ENCODE results near the gene PLEKHA1. TPM values are rescaled to one million over a fixed set of nuclear protein-coding genes. Genes with fewer than 3 reads are reported as not detected.

Gene PLEKHA1
- total and polyA plus RNA-seq, 2 of the 13 experiments (the other 11 are each of a cell fraction or from before 2014, with no cell fraction given), result 32.2 to 53.3 TPM

DNA sequence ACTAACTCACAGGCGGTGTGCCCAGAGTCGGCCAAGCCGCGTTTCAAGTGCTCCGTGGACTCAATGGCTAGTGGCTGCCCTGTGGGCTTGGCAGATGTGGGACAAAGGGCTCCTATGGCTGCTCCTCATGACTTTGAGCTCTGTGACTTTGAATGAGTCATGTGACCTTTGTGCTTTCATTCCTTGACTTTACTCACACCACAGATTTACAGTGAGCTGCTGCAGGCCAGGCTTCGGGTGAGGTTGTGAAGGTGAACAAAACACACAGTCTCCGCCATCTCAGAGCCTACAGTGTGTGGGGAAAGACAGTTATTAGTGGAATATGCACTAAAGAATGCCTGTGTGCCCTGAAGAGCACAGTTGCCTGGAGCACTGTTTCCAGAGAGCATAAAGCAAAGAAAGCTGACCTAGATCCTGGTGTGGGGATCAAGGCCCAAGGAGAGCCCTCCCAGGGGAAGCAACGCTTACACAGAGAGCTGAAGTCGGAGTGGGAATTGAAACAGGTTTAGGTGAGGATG is 29.7 kb upstream of the PLEKHA1 start (continued):
- TF ChIP-seq, protein P1, sequence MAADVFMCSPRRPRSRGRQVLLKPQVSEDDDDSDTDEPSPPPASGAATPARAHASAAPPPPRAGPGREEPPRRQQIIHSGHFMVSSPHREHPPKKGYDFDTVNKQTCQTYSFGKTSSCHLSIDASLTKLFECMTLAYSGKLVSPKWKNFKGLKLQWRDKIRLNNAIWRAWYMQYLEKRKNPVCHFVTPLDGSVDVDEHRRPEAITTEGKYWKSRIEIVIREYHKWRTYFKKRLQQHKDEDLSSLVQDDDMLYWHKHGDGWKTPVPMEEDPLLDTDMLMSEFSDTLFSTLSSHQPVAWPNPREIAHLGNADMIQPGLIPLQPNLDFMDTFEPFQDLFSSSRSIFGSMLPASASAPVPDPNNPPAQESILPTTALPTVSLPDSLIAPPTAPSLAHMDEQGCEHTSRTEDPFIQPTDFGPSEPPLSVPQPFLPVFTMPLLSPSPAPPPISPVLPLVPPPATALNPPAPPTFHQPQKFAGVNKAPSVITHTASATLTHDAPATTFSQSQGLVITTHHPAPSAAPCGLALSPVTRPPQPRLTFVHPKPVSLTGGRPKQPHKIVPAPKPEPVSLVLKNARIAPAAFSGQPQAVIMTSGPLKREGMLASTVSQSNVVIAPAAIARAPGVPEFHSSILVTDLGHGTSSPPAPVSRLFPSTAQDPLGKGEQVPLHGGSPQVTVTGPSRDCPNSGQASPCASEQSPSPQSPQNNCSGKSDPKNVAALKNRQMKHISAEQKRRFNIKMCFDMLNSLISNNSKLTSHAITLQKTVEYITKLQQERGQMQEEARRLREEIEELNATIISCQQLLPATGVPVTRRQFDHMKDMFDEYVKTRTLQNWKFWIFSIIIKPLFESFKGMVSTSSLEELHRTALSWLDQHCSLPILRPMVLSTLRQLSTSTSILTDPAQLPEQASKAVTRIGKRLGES (CRISPR knock-in tag; IDR thresholded peaks at IDR 0.05; ENCODE audit: borderline replicate concordance), result no peak
- no peak for TF ChIP-seq ZNF12 (CRISPR knock-in tag; IDR thresholded peaks at IDR 0.05)
- no peak for TF ChIP-seq NFKB2 (CRISPR knock-in tag; IDR thresholded peaks at IDR 0.05; ENCODE audit: borderline replicate concordance)
- TF ChIP-seq ZC3H4 (CRISPR knock-in tag; IDR thresholded peaks at IDR 0.05; ENCODE audit: borderline replicate concordance), result no peak
- no peak for TF ChIP-seq ATF7 (IDR thresholded peaks at IDR 0.05)
- TF ChIP-seq ATF7 (CRISPR knock-in tag; IDR thresholded peaks at IDR 0.05), result no peak
- peak; percentile 59; the same call in 1 of the 2 replicates for TF ChIP-seq ZNF292 (CRISPR knock-in tag; IDR thresholded peaks at IDR 0.05; ENCODE audit: borderline replicate concordance, low read depth)
- TF ChIP-seq PHB2 (IDR thresholded peaks at IDR 0.05; ENCODE audit: partially characterized antibody), result no peak
- peak; percentile 76 for TF ChIP-seq ZNF878 (CRISPR knock-in tag; IDR thresholded peaks at IDR 0.05)
- peak; percentile 86 for TF ChIP-seq SALL1 (CRISPR knock-in tag; IDR thresholded peaks at IDR 0.05)
- peak; percentile 85 for TF ChIP-seq HNF4G (IDR thresholded peaks at IDR 0.05; ENCODE audit: borderline replicate concordance, low read depth, low read length)
- peak; percentile 90; the same call in 1 of the 2 replicates for TF ChIP-seq HNF4G (CRISPR knock-in tag; IDR thresholded peaks at IDR 0.05; ENCODE audit: borderline replicate concordance, low read depth)
- peak; percentile 59; the same call in 1 of the 2 replicates for TF ChIP-seq MYC (CRISPR knock-in tag; IDR thresholded peaks at IDR 0.05; ENCODE audit: borderline replicate concordance)
- no peak for TF ChIP-seq U2AF1 (optimal IDR thresholded peaks at IDR 0.05; ENCODE audit: low read depth, low read length)
- no peak for TF ChIP-seq KAT2B (IDR thresholded peaks at IDR 0.05; ENCODE audit: borderline replicate concordance, low read depth, low read length)
- TF ChIP-seq ZNF446 (CRISPR knock-in tag; IDR thresholded peaks at IDR 0.05), result no peak
- TF ChIP-seq CBX2 (IDR thresholded peaks at IDR 0.05; ENCODE audit: low read depth, low read length), result no peak
- no peak for TF ChIP-seq CBX2 (CRISPR knock-in tag; IDR thresholded peaks at IDR 0.05; ENCODE audit: low read depth)
- no peak for TF ChIP-seq NR1H2 (CRISPR knock-in tag; IDR thresholded peaks at IDR 0.05; ENCODE audit: borderline replicate concordance, low read depth)
- no peak for TF ChIP-seq PAWR (CRISPR knock-in tag; IDR thresholded peaks at IDR 0.05; ENCODE audit: borderline replicate concordance)
- TF ChIP-seq ZNF33A (CRISPR knock-in tag; IDR thresholded peaks at IDR 0.05; ENCODE audit: borderline replicate concordance), result no peak
- TF ChIP-seq, protein P2, sequence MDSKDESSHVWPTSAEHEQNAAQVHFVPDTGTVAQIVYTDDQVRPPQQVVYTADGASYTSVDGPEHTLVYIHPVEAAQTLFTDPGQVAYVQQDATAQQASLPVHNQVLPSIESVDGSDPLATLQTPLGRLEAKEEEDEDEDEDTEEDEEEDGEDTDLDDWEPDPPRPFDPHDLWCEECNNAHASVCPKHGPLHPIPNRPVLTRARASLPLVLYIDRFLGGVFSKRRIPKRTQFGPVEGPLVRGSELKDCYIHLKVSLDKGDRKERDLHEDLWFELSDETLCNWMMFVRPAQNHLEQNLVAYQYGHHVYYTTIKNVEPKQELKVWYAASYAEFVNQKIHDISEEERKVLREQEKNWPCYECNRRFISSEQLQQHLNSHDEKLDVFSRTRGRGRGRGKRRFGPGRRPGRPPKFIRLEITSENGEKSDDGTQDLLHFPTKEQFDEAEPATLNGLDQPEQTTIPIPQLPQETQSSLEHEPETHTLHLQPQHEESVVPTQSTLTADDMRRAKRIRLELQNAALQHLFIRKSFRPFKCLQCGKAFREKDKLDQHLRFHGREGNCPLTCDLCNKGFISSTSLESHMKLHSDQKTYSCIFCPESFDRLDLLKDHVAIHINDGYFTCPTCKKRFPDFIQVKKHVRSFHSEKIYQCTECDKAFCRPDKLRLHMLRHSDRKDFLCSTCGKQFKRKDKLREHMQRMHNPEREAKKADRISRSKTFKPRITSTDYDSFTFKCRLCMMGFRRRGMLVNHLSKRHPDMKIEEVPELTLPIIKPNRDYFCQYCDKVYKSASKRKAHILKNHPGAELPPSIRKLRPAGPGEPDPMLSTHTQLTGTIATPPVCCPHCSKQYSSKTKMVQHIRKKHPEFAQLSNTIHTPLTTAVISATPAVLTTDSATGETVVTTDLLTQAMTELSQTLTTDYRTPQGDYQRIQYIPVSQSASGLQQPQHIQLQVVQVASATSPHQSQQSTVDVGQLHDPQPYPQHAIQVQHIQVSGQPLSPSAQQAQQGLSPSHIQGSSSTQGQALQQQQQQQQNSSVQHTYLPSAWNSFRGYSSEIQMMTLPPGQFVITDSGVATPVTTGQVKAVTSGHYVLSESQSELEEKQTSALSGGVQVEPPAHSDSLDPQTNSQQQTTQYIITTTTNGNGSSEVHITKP (CRISPR knock-in tag; IDR thresholded peaks at IDR 0.05; ENCODE audit: low read depth), result peak; percentile 67
- TF ChIP-seq, protein P3, sequence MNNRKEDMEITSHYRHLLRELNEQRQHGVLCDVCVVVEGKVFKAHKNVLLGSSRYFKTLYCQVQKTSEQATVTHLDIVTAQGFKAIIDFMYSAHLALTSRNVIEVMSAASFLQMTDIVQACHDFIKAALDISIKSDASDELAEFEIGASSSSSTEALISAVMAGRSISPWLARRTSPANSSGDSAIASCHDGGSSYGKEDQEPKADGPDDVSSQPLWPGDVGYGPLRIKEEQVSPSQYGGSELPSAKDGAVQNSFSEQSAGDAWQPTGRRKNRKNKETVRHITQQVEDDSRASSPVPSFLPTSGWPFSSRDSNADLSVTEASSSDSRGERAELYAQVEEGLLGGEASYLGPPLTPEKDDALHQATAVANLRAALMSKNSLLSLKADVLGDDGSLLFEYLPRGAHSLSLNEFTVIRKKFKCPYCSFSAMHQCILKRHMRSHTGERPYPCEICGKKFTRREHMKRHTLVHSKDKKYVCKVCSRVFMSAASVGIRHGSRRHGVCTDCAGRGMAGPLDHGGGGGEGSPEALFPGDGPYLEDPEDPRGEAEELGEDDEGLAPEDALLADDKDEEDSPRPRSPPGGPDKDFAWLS (CRISPR knock-in tag; IDR thresholded peaks at IDR 0.05; ENCODE audit: borderline replicate concordance), result no peak
